Measurements from ENCODE around the gene HBZ.
A peak's percentile ranks its signal among the peaks of the same experiment; 100 is the strongest.
"Not testable (repeated sequence)": the region's sequence is repeated elsewhere in the genome, so short reads cannot be mapped to it uniquely, and the experiment has no call there.

The HBZ gene

DNA sequence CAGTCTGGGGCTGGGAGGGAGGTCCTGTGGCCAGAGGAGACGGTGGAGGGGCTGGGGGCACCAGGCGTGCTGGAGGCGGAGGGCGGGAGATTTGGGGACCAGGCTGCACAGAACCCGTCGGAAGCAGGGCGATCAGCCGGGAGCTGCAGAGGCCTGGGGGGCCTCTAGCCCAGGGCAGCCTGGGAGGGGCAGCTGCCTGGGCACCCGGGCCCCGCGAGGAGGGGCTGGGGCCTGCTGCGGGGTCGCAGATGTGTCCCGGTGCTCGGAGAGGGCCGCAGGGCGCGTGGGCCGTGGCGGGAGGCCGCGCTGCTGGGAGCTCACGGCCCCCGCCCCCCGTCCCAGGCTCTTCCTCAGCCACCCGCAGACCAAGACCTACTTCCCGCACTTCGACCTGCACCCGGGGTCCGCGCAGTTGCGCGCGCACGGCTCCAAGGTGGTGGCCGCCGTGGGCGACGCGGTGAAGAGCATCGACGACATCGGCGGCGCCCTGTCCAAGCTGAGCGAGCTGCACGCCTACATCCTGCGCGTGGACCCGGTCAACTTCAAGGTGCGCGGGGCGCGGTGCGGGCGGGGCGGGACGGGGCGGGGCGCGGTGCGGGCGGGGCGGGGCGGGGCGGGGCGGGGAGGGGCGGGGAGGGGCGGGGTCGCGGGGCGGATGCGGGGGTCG lies 1.2 kb downstream of the HBZ start:
- H3K4me3 Mint-ChIP-seq = peak overlapping the region; percentile 63
- ATAC-seq = peak; percentile 62
- not testable (repeated sequence) for DNase-seq (ENCODE audit: low spot score in 2 of 2); H3K27ac Mint-ChIP-seq; H3K36me3 Mint-ChIP-seq; H3K4me1 Mint-ChIP-seq; H3K9me3 Mint-ChIP-seq

DNA sequence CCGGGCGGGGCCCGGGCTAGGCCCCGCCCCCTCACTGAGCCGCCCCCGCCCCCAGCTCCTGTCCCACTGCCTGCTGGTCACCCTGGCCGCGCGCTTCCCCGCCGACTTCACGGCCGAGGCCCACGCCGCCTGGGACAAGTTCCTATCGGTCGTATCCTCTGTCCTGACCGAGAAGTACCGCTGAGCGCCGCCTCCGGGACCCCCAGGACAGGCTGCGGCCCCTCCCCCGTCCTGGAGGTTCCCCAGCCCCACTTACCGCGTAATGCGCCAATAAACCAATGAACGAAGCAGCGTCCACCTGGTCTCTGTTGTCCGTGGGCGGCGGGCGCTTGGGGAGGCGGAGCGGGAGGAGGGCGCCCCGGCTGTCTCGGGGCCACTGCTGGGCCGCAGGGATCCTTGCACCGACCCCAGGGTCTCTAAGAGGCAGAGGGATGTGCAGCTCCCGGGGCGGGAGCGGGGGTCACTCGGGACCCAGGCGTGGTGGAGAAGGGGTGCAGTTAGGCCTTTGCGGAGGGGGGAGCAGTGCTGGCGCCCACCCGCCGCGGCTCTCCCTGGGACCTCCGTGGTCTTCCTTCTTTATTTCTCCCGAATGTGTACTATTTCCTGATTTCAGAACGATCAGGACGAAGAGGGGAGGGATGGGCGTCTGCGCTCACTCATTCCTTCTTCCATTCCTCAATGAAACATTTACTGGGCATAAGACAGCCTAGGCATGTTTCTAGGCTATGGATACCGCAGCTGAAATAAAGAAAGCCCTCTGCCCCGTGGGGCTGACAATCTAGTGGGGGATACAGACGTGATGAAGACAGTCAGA lies 2.0 kb downstream of the HBZ start:
- peak; percentile 59 for ATAC-seq
- Mint-ChIP-seq H3K27ac (no peak overlapping the region), H3K9me3 (no peaks in the 10 kb centered on the region), H3K36me3 (no peaks in the 10 kb centered on the region), H3K4me3 (peak overlapping the region; percentile 63), H3K4me1 (peaks cover 8% of the 10 kb centered on the region)
- DNase-seq (ENCODE audit: low spot score in 2 of 2) = no peak

DNA sequence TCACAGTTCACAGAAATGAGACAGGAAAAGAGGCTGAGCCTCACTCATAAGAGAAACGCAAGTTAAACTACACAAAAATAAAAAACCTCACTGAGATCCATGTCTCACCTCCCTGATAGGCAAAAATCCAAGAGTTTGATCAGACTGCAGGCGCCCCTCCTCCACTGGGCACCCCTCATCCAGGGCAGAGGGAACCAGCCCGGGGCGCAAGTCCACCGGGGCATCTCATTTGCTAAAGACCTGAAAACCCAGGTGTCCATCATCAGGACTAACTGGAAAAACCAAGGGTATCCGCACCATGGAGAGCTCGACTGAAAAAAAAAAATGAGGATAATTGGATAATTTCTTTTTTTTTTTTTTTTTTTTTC lies 2.6 kb downstream of the HBZ start:
- ATAC-seq = no peak
- no peaks in the 10 kb centered on the region for H3K36me3 Mint-ChIP-seq
- peak overlapping the region; percentile 63 for H3K4me3 Mint-ChIP-seq
- DNase-seq (ENCODE audit: low spot score in 2 of 2) = no peak
- no peaks in the 10 kb centered on the region for H3K9me3 Mint-ChIP-seq
- H3K27ac Mint-ChIP-seq = no peak overlapping the region
- peaks cover 8% of the 10 kb centered on the region for H3K4me1 Mint-ChIP-seq

DNA sequence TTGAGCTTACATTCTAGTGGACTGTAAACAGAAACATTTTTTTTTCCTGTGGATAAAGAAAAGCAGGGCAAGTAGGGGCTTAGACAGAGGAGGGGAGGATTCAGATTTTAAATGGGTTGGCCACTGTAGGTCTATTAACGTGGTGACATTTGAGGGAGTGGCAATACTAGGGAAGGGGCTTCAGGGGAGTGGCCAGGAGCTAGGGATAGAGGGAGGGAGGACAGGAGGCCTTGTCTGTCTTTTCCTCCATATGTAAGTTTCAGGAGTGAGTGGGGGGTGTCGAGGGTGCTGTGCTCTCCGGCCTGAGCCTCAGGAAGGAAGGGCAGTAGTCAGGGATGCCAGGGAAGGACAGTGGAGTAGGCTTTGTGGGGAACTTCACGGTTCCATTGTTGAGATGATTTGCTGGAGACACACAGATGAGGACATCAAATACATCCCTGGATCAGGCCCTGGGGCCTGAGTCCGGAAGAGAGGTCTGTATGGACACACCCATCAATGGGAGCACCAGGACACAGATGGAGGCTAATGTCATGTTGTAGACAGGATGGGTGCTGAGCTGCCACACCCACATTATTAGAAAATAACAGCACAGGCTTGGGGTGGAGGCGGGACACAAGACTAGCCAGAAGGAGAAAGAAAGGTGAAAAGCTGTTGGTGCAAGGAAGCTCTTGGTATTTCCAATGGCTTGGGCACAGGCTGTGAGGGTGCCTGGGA lies 6.8 kb downstream of the HBZ start:
- no peak for DNase-seq (ENCODE audit: low spot score in 2 of 2)
- no peaks in the 10 kb centered on the region for H3K9me3 Mint-ChIP-seq
- H3K27ac Mint-ChIP-seq = no peak overlapping the region
- H3K4me1 Mint-ChIP-seq = peaks cover 8% of the 10 kb centered on the region
- no peak overlapping the region for H3K4me3 Mint-ChIP-seq
- no peak for ATAC-seq
- H3K36me3 Mint-ChIP-seq = no peaks in the 10 kb centered on the region

DNA sequence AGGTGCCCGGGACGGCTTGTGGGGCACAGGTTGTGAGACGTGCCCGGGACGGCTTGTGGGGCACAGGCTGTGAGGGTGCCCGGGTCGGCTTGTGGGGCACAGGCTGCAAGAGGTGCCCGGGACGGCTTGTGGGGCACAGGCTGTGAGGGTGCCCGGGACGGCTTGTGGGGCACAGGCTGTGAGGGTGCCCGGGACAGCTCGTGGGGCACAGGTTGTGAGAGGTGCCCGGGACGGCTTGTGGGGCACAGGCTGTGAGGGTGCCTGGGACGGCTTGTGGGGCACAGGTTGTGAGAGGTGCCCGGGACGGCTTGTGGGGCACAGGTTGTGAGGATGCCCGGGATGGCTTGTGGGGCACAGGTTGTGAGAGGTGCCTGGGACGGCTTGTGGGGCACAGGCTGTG lies 7.8 kb downstream of the HBZ start:
- not testable (repeated sequence) for H3K36me3 Mint-ChIP-seq; DNase-seq (ENCODE audit: low spot score in 2 of 2); H3K4me3 Mint-ChIP-seq; H3K4me1 Mint-ChIP-seq; H3K9me3 Mint-ChIP-seq; H3K27ac Mint-ChIP-seq; ATAC-seq

DNA sequence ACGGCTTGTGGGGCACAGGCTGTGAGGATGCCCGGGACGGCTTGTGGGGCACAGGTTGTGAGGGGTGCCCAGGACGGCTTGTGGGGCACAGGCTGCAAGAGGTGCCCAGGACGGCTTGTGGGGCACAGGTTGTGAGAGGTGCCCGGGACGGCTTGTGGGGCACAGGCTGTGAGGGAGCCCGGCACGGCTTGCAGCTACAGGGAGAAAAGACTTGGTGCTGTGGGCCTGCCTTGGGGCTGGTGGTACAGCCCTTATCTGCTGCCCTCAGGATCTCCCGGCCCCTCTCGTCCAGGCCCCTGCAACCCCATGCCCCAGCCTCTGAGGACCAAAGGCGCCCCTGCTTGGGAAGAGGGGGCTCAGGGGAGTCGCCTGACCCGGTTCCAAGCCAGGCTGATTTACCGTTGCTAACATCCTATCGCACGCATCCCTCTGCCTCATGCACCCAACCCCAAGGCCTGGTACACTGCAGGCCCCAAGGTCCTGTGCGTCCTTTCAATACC lies 8.3 kb downstream of the HBZ start:
- H3K27ac Mint-ChIP-seq = no peak overlapping the region
- no peaks in the 10 kb centered on the region for H3K9me3 Mint-ChIP-seq
- DNase-seq (ENCODE audit: low spot score in 2 of 2) (no peak), ATAC-seq (no peak)
- H3K4me1 Mint-ChIP-seq = peaks cover 5% of the 10 kb centered on the region
- no peaks in the 10 kb centered on the region for H3K36me3 Mint-ChIP-seq
- no peak overlapping the region for H3K4me3 Mint-ChIP-seq

DNA sequence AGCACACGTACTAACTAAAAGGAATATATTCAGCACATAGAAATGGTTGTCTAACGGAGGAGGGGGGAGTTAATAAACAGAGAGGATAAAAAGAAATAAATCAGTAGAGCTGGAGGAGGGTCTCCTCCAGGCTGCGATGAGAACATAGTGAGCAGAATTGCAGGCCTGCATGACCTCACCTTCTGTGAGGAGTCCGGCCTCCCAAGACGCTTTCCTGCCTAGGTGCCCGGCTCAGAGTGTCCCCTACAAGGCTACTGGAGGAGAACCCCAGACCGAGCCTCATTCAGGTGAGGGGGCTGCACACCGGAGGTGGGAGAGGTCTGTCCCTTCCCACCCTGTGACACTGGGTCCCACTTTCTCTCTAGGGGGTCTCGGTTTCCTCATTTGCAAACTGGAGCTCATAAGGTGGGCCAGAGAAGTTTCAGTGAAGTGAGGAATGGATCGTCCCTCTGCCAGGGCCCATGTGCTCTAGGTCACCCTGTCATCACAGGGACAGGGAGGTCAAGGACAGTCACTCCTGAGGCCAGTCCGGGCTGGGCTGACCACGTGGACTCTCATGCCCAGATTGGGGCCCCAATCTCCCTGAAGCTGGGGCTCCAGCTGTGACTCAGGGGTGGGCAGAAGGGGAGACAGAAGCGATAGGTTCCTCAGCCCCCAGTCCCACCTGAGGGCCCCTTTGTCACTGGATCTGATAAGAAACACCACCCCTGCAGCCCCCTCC lies 10.0 kb downstream of the HBZ start:
- ATAC-seq (no peak), DNase-seq (ENCODE audit: low spot score in 2 of 2) (no peak)
- H3K9me3 Mint-ChIP-seq = no peaks in the 10 kb centered on the region
- H3K27ac Mint-ChIP-seq = no peak overlapping the region
- no peak overlapping the region for H3K4me3 Mint-ChIP-seq
- H3K4me1 Mint-ChIP-seq = peaks cover 12% of the 10 kb centered on the region
- H3K36me3 Mint-ChIP-seq = no peaks in the 10 kb centered on the region

DNA sequence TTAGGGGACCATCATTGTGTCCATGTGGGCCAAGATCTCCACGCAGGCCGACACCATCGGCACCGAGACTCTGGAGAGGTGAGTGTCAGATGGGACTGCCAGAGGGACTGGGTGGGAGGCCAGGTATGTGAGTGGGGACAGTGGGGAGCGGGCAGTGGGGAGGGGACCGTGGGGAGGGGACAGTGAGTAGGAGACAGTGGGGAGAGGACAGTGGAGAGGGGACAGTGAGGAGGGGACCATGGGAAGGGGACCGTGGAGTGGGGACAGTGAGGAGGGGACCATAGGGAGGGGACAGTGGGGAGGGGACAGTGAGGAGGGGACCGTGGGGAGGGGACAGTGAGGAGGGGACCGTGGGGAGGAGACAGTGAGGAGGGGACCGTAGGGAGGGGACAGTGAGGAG lies 10.7 kb downstream of the HBZ start:
- DNase-seq (ENCODE audit: low spot score in 2 of 2); H3K9me3 Mint-ChIP-seq; H3K4me3 Mint-ChIP-seq; ATAC-seq; H3K27ac Mint-ChIP-seq; H3K36me3 Mint-ChIP-seq: not testable (repeated sequence)
- peaks cover 12% of the 10 kb centered on the region for H3K4me1 Mint-ChIP-seq

DNA sequence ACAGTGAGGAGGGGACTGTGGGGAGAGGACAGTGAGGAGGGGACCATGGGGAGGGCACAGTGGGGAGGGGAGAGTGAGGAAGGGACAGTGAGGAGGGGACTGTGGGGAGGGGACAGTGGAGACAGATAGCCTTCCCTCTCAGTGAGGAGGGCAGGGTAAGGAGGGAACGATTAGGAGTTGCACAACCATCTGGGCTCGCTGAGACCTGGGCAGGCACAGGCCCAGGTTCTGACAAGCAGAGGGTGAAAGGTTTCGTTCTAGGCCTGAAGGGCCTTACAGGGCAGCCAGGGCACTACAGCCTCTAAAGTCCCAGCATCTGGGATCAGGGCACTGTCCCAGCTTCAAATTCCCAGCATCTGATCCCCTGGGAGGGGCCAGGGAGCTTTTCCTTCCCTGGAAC lies 11.3 kb downstream of the HBZ start:
- not testable (repeated sequence) for H3K4me3 Mint-ChIP-seq; H3K9me3 Mint-ChIP-seq; DNase-seq (ENCODE audit: low spot score in 2 of 2); H3K27ac Mint-ChIP-seq; H3K36me3 Mint-ChIP-seq
- peaks cover 14% of the 10 kb centered on the region for H3K4me1 Mint-ChIP-seq
- ATAC-seq = peak; percentile 45

DNA sequence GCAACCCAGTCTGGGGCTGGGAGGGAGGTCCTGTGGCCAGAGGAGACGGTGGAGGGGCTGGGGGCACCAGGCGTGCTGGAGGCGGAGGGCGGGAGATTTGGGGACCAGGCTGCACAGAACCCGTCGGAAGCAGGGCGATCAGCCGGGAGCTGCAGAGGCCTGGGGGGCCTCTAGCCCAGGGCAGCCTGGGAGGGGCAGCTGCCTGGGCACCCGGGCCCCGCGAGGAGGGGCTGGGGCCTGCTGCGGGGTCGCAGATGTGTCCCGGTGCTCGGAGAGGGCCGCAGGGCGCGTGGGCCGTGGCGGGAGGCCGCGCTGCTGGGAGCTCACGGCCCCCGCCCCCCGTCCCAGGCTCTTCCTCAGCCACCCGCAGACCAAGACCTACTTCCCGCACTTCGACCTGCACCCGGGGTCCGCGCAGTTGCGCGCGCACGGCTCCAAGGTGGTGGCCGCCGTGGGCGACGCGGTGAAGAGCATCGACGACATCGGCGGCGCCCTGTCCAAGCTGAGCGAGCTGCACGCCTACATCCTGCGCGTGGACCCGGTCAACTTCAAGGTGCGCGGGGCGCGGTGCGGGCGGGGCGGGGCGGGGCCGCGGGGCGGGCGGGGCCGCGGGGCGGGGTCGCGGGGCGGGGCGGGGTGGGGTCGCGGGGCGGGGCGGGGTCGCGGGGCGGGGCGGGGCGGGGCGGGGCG lies 11.8 kb downstream of the HBZ start:
- peaks cover 17% of the 10 kb centered on the region for H3K4me1 Mint-ChIP-seq
- not testable (repeated sequence) for H3K27ac Mint-ChIP-seq; H3K4me3 Mint-ChIP-seq; DNase-seq (ENCODE audit: low spot score in 2 of 2); H3K9me3 Mint-ChIP-seq; H3K36me3 Mint-ChIP-seq
- peak; percentile 59 for ATAC-seq

DNA sequence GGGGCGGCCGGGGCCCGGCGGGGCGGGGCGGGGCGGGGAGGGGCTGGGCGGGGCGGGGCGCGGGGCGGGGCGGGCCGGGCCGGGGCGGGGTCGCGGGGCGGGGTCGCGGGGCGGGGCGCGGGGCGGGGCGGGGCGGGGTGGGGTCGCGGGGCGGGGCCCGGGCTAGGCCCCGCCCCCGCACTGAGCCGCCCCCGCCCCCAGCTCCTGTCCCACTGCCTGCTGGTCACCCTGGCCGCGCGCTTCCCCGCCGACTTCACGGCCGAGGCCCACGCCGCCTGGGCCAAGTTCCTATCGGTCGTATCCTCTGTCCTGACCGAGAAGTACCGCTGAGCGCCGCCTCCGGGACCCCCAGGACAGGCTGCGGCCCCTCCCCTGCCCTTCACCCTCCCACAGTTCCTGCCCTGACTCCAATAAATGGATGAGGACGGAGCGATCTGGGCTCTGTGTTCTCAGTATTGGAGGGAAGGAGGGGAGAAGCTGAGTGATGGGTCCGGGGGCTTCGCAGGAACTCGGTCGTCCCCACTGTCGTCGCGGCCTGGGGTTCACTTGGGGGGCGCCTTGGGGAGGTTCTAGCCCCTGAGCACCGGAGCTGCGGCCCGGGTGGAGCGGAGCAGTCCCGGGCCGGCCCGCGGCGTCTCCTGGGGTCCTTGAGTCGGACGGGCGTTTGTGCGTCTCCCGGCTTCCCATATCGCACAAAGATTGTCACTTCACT lies 12.5 kb downstream of the HBZ start:
- Mint-ChIP-seq H3K4me3 (peak overlapping the region; percentile 44), H3K27ac (no peak overlapping the region), H3K36me3 (no peaks in the 10 kb centered on the region), H3K9me3 (no peaks in the 10 kb centered on the region), H3K4me1 (peaks cover 17% of the 10 kb centered on the region)
- DNase-seq (ENCODE audit: low spot score in 2 of 2) = no peak
- ATAC-seq = no peak

DNA sequence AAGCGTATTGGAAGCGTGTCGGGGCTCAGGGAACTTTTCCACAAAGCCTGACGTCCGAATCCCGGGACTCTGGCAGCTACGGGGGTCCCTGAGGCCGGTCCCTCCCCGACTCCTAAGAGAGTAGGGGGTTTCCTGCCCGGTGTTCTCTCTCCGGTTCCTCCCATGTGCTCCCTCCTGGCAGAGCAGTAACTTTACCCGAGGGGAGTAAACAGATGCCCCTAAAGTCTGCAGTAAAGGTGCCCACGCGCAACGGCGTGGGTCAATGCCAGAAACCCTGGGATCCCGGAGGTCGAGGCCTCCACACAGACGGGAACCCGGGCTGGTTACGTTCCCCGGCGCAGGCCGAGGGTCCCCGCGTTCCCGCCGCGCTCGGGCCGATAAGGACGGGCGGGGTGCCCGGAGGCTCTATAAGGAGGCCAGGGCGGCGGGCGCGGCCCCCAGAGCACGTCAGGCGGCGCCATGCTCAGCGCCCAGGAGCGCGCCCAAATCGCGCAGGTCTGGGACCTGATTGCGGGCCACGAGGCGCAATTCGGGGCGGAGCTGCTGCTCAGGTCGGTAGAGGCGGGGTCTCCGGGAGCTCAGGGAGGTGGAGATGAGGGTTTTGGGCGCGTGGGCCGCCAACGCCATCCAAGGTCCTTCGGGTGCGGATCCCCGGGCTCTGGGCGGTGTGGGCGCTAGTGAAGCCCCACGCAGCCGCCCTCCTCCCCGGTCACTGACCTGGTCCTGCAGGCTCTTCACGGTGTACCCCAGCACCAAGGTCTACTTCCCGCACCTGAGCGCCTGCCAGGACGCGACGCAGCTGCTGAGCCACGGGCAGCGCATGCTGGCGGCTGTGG lies 13.3 kb downstream of the HBZ start, which contains the start of gene HBM:
TSS of gene HBM (plus strand) at position 440 of the 836 bp plus-strand sequence. CDS start at position 460, 20 bp downstream.
- Mint-ChIP-seq H3K36me3 (no peaks in the 10 kb centered on the region), H3K4me1 (peaks cover 17% of the 10 kb centered on the region), H3K9me3 (no peaks in the 10 kb centered on the region), H3K27ac (no peak within 1 kb of the TSS), H3K4me3 (peak within 1 kb of the TSS; percentile 44)
- DNase-seq (ENCODE audit: low spot score in 2 of 2) (no peak), ATAC-seq (peak; percentile 34)

DNA sequence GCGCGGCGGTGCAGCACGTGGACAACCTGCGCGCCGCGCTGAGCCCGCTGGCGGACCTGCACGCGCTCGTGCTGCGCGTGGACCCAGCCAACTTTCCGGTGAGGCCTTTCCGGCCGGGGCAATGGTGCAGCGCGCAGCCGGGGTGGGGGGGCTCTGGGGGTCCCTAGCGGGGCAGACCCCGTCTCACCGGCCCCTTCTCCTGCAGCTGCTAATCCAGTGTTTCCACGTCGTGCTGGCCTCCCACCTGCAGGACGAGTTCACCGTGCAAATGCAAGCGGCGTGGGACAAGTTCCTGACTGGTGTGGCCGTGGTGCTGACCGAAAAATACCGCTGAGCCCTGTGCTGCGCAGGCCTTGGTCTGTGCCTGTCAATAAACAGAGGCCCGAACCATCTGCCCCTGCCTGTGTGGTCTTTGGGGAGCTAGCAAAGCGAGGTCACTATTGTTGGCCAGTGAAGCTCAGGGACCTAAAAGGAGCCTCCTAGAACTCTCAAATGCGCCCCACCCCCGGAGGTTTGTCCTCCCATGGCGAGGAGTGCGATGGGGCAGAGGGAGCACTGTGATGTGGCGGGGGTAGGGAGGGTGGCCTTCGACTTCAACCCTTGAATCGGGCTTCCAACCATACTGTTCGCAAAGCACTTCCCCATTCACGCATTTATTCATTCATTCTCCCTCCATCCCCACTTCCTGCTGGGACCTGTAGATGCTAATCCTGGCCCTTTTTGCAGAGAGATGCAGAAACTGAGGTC lies 14.1 kb downstream of the HBZ start:
- Mint-ChIP-seq H3K4me1 (peaks cover 17% of the 10 kb centered on the region), H3K4me3 (peak overlapping the region; percentile 44), H3K36me3 (no peaks in the 10 kb centered on the region), H3K27ac (no peak overlapping the region), H3K9me3 (no peaks in the 10 kb centered on the region)
- DNase-seq (ENCODE audit: low spot score in 2 of 2) = no peak
- ATAC-seq = no peak
